ENCODE results near the gene NCF4.

NCF4 gene

GRCh38 chr22:36863979-36864378 lies 3.2 kb downstream of the NCF4 start:
- in situ Hi-C loops (cut with MboI; ENCODE audit: low sequenced_read_pairs) = no loop called here

- in situ Hi-C loops (cut with MboI; ENCODE audit: low sequenced_read_pairs) = no loop called here
Measured at GRCh38 chr22:36864454-36865215, 3.8 kb downstream of the NCF4 start.

GRCh38 chr22:36865346-36865745 lies 4.5 kb downstream of the NCF4 start:
- in situ Hi-C loops (cut with MboI; ENCODE audit: low sequenced_read_pairs) = no loop called here

GRCh38 chr22:36867695-36868094 lies 6.9 kb downstream of the NCF4 start:
- in situ Hi-C loops (cut with MboI; ENCODE audit: low sequenced_read_pairs) = no loop called here

GRCh38 chr22:36868546-36869181 lies 7.9 kb downstream of the NCF4 start:
- in situ Hi-C loops (cut with MboI; ENCODE audit: low sequenced_read_pairs) = no loop called here

- in situ Hi-C loops (cut with MboI; ENCODE audit: low sequenced_read_pairs) = no loop called here
Measured at GRCh38 chr22:36870250-36870649, 9.4 kb downstream of the NCF4 start.

- in situ Hi-C loops (cut with MboI; ENCODE audit: low sequenced_read_pairs) = no loop called here
Measured at GRCh38 chr22:36871669-36872081, 10.9 kb downstream of the NCF4 start.

GRCh38 chr22:36872084-36872483 lies 11.3 kb downstream of the NCF4 start:
- in situ Hi-C loops (cut with MboI; ENCODE audit: low sequenced_read_pairs) = no loop called here

- in situ Hi-C loops (cut with MboI; ENCODE audit: low sequenced_read_pairs) = no loop called here
Measured at GRCh38 chr22:36872866-36873498, 12.2 kb downstream of the NCF4 start.

GRCh38 chr22:36873614-36874308 lies 13.0 kb downstream of the NCF4 start:
- in situ Hi-C loops (cut with MboI; ENCODE audit: low sequenced_read_pairs) = no loop called here

GRCh38 chr22:36874309-36874696 lies 13.5 kb downstream of the NCF4 start:
- in situ Hi-C loops (cut with MboI; ENCODE audit: low sequenced_read_pairs) = no loop called here

GRCh38 chr22:36874736-36875135 lies 13.9 kb downstream of the NCF4 start:
- in situ Hi-C loops (cut with MboI; ENCODE audit: low sequenced_read_pairs) = no loop called here

- in situ Hi-C loops (cut with MboI; ENCODE audit: low sequenced_read_pairs) = no loop called here
Measured at GRCh38 chr22:36875741-36876140, 14.9 kb downstream of the NCF4 start.

GRCh38 chr22:36879775-36880174 lies 19.0 kb downstream of the NCF4 start:
- in situ Hi-C loops (cut with MboI; ENCODE audit: low sequenced_read_pairs) = no loop called here

GRCh38 chr22:36881504-36882245 lies 20.9 kb downstream of the NCF4 start:
- in situ Hi-C loops (cut with MboI; ENCODE audit: low sequenced_read_pairs) = no loop called here

- in situ Hi-C loops (cut with MboI; ENCODE audit: low sequenced_read_pairs) = no loop called here
Measured at GRCh38 chr22:36884349-36885158, 23.7 kb downstream of the NCF4 start.

- in situ Hi-C loops (cut with MboI; ENCODE audit: low sequenced_read_pairs) = no loop called here
Measured at GRCh38 chr22:36885474-36885873, 24.7 kb downstream of the NCF4 start.

- in situ Hi-C loops (cut with MboI; ENCODE audit: low sequenced_read_pairs) = no loop called here
Measured at GRCh38 chr22:36886016-36886415, 25.2 kb downstream of the NCF4 start.

GRCh38 chr22:36887162-36887561 lies 26.4 kb downstream of the NCF4 start:
- in situ Hi-C loops (cut with MboI; ENCODE audit: low sequenced_read_pairs) = no loop called here

GRCh38 chr22:36891646-36892045 lies 30.8 kb downstream of the NCF4 start:
- in situ Hi-C loops (cut with MboI; ENCODE audit: low sequenced_read_pairs) = no loop called here

Data from HL-60/S4 treated with retinoic acid at 250 ng/mL for 4 days and 3 days (cell line).